SK-N-SH (cell line): ENCODE measurements around the gene GCLC.

Source experiments
- CTCF ChIP-seq: fragments of 200-600 bp; sonication (generic); IDR thresholded peaks from 2 replicates; pipeline ENCODE4 v1.6.1; 2017; ENCODE audit warnings: antibody characterized with exemption, mild to moderate bottlenecking, moderate library complexity
- EP300 ChIP-seq, 2 experiments: IDR thresholded peaks; 2 replicates each; pipeline versions ENCODE4 v1.4.0 to v1.6.1; 2012; ENCODE audit warnings: borderline replicate concordance in 1 of 2, low read depth in 1 of 2, low read length in 1 of 2
- GABPA ChIP-seq: IDR thresholded peaks from 2 replicates; pipeline ENCODE4 v1.4.0; 2012; ENCODE audit warnings: low read depth, mild to moderate bottlenecking
- GATA2 ChIP-seq: sonication (generic); formaldehyde crosslinking; IDR thresholded peaks from 2 replicates; pipeline ENCODE4 v1.5.0; 2020; ENCODE audit warnings: mild to moderate bottlenecking, missing genetic modification reagents
- MAX ChIP-seq: IDR thresholded peaks from 2 replicates; pipeline ENCODE4 v1.4.0; 2012; ENCODE audit warnings: low read depth
- MXI1 ChIP-seq: IDR thresholded peaks from 2 replicates; pipeline ENCODE4 v1.6.1; 2012; ENCODE audit warnings: mild to moderate bottlenecking, low read depth, low read length, improper control_type of control experiment
- POLR2AphosphoS5 ChIP-seq: IDR thresholded peaks from 2 replicates; pipeline ENCODE4 v1.6.1; 2012; ENCODE audit warnings: low read depth, low read length
- RAD21 ChIP-seq: IDR thresholded peaks from 2 replicates; pipeline ENCODE4 v1.6.1; 2012; ENCODE audit warnings: mild to moderate bottlenecking, low read length
- REST ChIP-seq: IDR thresholded peaks from 2 replicates; pipeline ENCODE4 v1.6.1; 2012; ENCODE audit warnings: mild to moderate bottlenecking, low read depth, low read length, moderate library complexity
- RXRA ChIP-seq: IDR thresholded peaks from 2 replicates; pipeline ENCODE4 v1.4.0; 2012; ENCODE audit warnings: low read depth, mild to moderate bottlenecking, borderline replicate concordance
- USF1 ChIP-seq: IDR thresholded peaks from 2 replicates; pipeline ENCODE4 v1.4.0; 2012; ENCODE audit warnings: low read depth, borderline replicate concordance
- YY1 ChIP-seq: IDR thresholded peaks from 2 replicates; pipeline ENCODE4 v1.4.0; 2012; ENCODE audit warnings: low read depth, mild to moderate bottlenecking
- ZBTB33 ChIP-seq: IDR thresholded peaks from 2 replicates; pipeline ENCODE4 v1.4.0; 2012; ENCODE audit warnings: low read depth, borderline replicate concordance

GRCh38 chr6:53451165-53451564, 93.7 kb downstream of the GCLC start:
- TF ChIP-seq CTCF (no peak), POLR2AphosphoS5 (no peak), MAX (no peak), MXI1 (no peak), GATA2 (CRISPR knock-in tag) (no peak), ZBTB33 (no peak), EP300 (IDR thresholded peaks at IDR 0.05; ENCODE audit: borderline replicate concordance in 1 of 2, low read depth in 1 of 2, low read length in 1 of 2) (no peak), YY1 (no peak), REST (no peak), USF1 (no peak), RAD21 (no peak), GABPA (no peak), RXRA (no peak)
